GM18505 (cell line): Measurements from ENCODE around the gene VTA1.

Source experiments
- ATAC-seq: cut with Tn5 transposase; IDR thresholded peaks from one replicate; pipeline ENCODE4 v1.9.1; 2021; ENCODE audit not compliant: unreplicated experiment
- POLR2A ChIP-seq: IDR thresholded peaks from 4 replicates; pipeline ENCODE4 v1.6.1; 2011; ENCODE audit warnings: borderline replicate concordance; ENCODE audit not compliant: insufficient read depth, insufficient read length; ENCODE audit errors: extremely low read depth

The VTA1 gene

GRCh38 chr6:142249266-142249665 is 102.2 kb downstream of the VTA1 start:
- no peak for TF ChIP-seq POLR2A
- ATAC-seq: no peak

GRCh38 chr6:142251930-142252445 is 104.9 kb downstream of the VTA1 start:
- no peak for ATAC-seq
- no peak for TF ChIP-seq POLR2A

GRCh38 chr6:142254513-142254912 is 107.5 kb downstream of the VTA1 start:
- no peak for ATAC-seq
- TF ChIP-seq POLR2A: no peak

GRCh38 chr6:142255785-142256184 is 108.7 kb downstream of the VTA1 start:
- no peak for ATAC-seq
- no peak for TF ChIP-seq POLR2A

- no peak for TF ChIP-seq POLR2A
- no peak for ATAC-seq
Measured at GRCh38 chr6:142258305-142258704, 111.2 kb downstream of the VTA1 start.

- no peak for ATAC-seq
- no peak for TF ChIP-seq POLR2A
Measured at GRCh38 chr6:142258757-142259156, 111.7 kb downstream of the VTA1 start.

GRCh38 chr6:142260748-142261147 is 113.7 kb downstream of the VTA1 start:
- no peak for TF ChIP-seq POLR2A

GRCh38 chr6:142262231-142262630 is 115.2 kb downstream of the VTA1 start:
- no peak for TF ChIP-seq POLR2A
- ATAC-seq: no peak

More at GRCh38 chr6:142260748-142261147, 113.7 kb downstream of the VTA1 start:
- ATAC-seq: no peak

- no peak for ATAC-seq
- TF ChIP-seq POLR2A: no peak
Measured at GRCh38 chr6:142265476-142265875, 118.4 kb downstream of the VTA1 start.

GRCh38 chr6:142266060-142266459 is 119.0 kb downstream of the VTA1 start:
- ATAC-seq: no peak
- no peak for TF ChIP-seq POLR2A

- no peak for TF ChIP-seq POLR2A
- no peak for ATAC-seq
Measured at GRCh38 chr6:142271476-142271875, 124.4 kb downstream of the VTA1 start.
